ENCODE results near the gene PTPRZ1.

PTPRZ1 gene

DNA sequence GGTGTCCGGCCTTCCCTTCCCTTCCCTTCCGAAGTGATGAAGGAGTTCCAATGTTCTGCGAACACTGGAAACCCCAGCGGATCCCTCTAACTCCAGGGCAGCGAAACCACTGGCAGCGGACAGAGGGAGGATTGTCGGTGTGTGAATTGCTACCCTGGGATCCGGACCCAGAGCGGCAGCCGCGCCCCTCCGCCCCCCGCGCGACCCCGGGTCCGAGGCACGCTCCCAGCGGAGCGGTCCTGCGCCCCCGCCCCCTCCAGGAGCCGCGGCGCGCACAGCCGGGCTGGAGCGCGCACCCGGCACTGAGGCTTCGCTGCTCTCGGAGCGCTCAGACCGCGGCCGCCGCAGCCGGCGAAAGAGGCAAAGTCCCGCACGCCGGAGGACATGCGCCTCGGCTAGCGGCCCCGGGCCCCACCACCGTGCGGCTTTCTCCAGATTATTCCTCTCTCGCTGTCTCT lies at the start of gene PTPRZ1:
PTPRZ1 (plus strand) TSS at position 331 of the 458 bp plus-strand sequence. CDS start 339 bp downstream, outside the sequence.
- DNase-seq (ENCODE audit: low spot score), result no peak

DNA sequence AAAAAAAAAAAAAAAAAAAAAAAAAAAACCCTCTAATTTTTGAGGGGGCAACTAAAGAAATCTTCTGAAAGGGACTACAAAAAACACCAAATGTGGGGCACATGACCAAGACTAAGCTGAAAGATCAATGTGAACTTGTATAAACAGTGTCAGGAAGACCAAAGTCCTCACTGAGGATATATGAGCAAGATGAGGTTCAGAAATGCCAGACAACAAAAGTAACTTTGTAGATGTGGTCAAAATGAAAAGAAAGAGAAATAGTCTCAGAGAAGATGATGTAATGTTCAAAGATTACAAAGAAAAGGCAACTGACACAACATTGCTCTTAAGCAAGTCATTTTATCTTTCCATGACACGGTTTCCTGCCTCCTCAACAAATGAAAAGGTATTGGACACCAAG lies 48.7 kb upstream of the PTPRZ1 start:
- DNase-seq (ENCODE audit: low spot score), result no peak

GRCh38 chr7:121831351-121831750 lies 41.6 kb upstream of the PTPRZ1 start:
- peak; percentile 83 for DNase-seq (ENCODE audit: low spot score)

GRCh38 chr7:121831801-121832200 lies 41.2 kb upstream of the PTPRZ1 start:
- DNase-seq (ENCODE audit: low spot score), result no peak

- DNase-seq (ENCODE audit: low spot score), result peak; percentile 55
These were observed 40.6 kb upstream of the PTPRZ1 start for GRCh38 chr7:121832347-121832746.

DNA sequence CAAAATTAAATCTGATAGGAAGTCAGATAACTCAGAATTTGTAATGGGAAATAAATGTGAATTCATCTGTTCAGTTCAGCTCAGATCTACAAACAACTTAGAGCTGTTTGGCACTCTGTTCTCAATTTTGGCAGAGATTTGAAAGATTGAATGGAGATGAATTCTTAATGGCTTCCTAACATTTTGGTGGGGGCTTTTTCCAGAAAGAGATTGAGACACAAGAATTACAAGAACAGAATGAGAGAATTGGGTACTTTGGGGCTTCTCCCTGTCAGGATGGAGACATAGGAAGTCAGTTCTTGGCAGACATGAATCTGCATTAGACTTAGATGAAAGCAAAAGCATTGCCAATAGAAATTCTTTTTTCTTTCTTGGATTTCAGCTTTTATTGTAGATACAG lies 39.0 kb upstream of the PTPRZ1 start:
- DNase-seq (ENCODE audit: low spot score), result peak; percentile 54

DNA sequence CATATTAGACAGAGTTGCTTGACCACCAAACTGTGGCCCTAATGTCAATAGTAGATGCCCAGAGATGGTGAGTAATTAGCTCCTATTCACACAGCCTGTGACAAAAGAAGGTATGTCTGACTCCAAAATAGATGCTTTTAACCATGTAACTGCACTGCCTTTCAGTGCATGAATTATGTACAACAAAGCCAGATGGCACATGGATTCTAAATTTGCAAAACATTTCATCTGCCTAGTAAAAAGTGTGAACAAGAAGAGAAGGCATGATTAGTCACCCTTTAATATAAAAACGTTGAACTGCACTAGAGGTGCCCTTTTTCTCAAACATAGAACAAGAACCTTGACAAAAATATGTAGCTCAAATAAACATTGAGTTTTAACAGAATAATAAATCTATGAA lies 35.5 kb upstream of the PTPRZ1 start:
- DNase-seq (ENCODE audit: low spot score), result no peak

GRCh38 chr7:121847041-121847440 lies 25.9 kb upstream of the PTPRZ1 start:
- no peak for DNase-seq (ENCODE audit: low spot score)

DNA sequence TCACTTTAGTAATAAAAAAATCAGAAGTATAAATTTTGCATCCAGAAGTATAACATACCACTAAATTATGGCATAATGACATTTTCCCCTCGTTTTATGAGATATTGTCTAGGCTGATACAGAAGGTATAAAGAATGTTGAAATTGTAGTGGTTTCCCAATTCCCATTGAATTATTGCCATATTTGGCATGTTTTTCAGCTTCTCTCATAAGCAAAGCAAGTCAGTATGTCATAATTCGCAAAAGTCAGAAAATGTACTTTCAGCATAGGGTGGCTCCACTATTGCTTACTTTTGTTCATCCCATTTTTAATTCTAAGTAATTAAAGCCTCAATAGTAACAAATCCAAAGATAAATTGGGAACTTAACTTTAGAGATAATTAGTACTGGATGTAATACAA lies 19.7 kb upstream of the PTPRZ1 start:
- DNase-seq (ENCODE audit: low spot score), result no peak

DNA sequence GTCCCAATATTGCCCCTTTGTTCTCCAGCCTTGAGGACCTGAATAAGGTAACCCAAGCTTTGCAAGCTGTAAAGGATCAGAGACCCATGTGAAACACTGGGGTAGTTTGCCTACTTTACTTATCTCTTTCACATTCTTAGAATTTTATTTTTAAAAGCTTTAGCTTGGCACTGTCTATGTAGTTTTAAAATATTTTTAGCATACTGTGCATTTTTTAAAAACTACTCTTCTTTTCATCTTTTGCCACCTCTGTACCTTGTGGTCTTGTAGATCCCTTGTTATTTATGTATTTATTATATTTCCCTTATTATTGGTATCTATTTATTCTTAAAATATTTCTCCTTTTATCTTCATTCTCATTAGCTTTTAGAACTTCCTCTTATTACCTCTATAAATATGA lies 12.0 kb upstream of the PTPRZ1 start:
- no peak for DNase-seq (ENCODE audit: low spot score)

GRCh38 chr7:121862591-121862990 lies 10.4 kb upstream of the PTPRZ1 start:
- DNase-seq (ENCODE audit: low spot score), result no peak

DNA sequence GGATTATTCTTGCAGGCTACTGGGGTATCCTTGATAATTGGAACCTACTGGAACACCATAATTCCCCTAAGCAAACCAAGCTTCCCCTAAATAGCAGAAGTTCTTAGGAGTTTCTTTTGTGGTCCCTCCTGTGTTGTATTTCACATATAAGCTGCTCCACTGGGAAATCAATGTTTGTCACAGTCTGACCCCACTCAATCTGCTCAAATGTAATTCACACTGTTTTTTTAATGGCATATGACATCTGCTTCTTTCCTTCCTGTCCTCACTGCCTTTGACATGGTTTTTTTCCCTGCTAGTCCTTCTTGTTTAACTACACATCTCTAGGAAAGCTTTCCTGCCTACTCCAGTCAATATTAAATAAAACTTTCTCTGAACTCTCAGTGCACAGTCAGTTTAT lies 1.8 kb upstream of the PTPRZ1 start:
- DNase-seq (ENCODE audit: low spot score), result no peak

DNA sequence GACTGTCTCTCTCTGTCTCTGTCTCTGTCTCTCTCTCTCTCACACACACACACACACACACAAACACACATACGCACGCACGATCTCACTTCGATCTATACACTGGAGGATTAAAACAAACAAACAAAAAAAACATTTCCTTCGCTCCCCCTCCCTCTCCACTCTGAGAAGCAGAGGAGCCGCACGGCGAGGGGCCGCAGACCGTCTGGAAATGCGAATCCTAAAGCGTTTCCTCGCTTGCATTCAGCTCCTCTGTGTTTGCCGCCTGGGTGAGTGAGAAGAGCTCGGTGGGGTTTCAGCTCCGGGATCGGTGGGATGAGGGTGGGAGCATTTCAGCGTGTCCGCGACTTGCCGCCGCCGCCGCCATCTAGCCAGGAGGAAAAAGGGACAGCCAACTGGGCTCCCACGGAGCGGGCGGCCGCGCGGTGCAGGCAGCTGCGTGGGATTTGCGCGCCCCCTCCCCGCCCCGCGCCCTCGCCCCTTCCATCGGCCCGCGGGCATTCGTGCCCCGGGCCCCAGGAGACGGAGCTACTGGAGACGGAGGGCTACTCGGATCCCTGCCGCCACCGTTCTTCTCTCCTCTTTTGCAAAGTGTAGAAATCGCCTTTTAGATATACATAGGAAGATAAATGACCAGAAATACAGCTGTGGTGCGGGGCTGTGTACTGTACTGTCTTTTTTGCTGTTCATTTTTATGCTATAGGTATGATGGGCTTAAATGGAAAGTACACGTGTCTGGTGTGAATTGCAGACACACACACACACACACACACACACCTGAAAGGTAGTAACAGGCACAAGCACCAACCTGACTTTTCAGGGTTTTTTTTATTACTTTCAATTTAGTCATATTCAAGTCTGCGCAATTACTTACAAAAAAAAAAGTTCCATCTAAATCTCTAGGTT lies 581 bp downstream of the PTPRZ1 start:
- no peak for DNase-seq (ENCODE audit: low spot score)

DNA sequence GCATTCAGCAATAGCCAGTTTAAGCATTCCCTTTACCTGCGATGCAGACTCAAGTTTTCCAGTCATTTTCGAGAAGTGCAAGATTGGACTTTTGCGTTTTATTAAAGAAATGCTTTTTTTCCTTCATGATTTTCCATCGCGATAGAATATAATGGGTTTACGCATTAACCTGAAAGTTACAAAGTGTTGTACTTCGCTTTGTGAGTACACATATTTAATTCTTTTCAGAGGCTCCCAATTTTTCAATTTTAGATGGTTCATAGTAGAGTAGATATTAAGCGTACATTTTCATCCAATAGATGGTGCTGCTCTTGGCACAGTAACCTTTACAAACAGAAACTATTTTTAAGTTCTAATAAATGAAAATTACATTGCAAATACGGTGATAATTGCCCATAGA lies 1.3 kb downstream of the PTPRZ1 start:
- DNase-seq (ENCODE audit: low spot score), result no peak

DNA sequence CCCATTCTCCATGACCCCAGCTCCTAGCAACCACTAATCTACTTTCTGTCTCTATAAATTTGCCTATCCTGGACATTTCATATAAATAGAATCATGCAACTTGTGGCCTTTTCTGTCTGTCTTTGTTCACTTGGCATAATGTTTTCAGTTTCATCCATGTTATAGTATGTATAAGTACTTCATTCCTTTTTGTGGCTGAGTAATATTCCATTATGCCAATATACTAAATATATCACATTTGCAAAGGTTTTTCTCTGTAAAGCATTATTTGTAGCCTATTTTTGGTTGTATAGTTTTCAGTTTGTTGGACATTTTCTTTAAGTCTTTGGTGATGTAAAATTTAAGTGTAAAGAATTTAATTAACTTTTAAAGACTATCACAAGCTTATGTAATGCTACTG lies 2.2 kb downstream of the PTPRZ1 start:
- DNase-seq (ENCODE audit: low spot score), result no peak

DNA sequence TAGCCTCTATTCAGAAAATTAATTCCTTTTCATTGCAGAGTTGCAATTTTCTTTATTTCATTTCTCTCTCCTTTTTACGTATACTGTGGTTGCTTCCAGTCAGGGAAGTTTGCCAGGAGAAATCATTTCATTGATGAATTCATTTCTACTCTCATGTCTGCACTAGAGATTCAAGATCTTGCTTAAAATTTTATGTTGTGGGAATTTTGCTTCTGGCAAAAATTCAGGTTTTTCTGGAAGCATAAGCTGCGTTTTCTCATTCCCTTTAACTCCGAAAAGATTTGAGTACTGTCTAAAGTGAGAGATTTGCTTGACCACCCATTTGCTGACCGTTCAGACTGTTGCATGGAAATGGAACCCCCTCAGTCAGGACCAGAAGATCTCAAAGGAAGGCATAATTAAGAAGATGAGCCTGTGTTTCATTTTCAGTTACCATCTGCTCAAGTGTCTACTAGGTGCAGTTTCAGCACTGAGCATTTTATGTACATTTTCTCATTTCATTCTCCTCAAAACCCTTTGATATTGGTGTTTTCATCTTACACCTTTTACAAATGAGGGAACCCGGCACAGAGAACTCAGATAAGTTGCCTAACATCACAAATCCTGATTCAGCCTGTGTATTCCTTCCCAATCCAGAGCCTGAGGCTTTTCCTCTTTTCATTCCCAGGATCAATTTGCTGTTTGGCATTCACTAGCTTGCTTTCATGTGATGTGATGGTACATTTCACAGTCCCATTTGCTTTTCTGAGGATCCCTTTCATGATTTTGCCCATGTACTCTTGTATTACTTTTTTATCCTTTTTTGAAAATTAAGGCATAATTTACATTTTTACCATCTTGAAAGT lies 3.9 kb downstream of the PTPRZ1 start:
- DNase-seq (ENCODE audit: low spot score), result no peak

DNA sequence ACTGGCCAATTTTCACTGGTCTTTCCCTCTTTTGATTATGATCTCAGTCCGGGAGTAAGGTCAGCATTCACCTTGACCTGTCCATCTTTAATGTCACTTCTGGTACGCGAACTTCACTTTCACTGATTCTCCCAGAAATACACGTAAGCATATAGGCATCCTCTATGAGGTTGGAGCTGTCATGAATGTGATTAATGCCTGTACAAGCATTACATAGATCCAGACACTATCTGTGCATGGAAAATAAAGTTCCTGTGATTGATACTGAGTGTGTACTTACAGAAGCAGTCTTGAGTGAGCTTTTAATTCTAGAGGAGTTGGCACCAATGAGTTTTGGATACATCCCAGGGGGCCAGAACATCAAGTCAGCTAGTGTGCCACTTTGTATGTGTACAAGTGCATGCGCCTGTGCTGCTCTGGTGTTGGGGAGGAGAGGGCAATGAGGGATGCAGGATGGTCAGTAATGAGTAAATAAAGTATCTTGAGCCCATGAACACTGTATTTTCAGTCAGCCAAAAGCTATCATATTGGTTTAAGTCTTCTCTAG lies 6.0 kb downstream of the PTPRZ1 start:
- no peak for DNase-seq (ENCODE audit: low spot score)

DNA sequence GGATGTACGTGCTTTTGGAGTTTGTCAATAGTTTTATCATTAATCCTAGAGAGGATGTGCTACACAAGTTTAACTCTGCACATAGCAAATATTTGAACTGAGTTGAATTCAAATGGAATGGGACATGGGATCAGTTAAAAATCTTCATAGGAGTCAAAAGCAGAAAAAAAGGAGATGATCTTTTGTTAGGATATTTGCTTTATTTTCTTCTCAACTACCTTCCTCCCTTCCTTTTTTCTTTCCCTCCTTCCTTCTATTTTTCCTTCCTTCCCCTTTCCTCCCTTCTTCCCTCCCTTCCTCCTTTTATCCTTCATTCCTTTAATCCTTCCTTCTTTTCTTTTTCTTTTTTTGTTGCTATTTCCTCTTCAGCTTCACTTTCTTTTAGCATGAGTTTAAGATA lies 6.6 kb downstream of the PTPRZ1 start:
- no peak for DNase-seq (ENCODE audit: low spot score)

DNA sequence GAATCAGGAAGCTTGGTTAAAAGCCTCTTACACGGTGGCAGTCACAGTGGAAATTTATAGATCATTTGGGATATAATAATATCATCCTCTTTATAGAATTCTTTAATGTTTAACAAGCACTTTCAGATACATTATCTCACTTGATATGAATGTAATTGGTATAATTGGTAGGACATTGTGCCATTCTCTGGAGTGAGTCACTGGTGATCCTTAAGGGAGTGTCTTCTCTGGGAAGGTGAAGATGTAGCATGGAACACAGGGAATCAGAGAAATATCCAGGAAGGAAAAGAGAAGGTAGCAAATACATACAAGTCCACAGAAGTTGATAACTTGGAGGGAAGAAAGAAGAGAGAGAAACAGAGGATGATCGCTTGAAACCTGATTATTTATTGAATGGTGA lies 9.8 kb downstream of the PTPRZ1 start:
- DNase-seq (ENCODE audit: low spot score), result no peak

GRCh38 chr7:121885166-121885920 lies 12.4 kb downstream of the PTPRZ1 start:
- DNase-seq (ENCODE audit: low spot score), result no peak

GRCh38 chr7:121887634-121888033 lies 14.7 kb downstream of the PTPRZ1 start:
- DNase-seq (ENCODE audit: low spot score), result no peak

DNA sequence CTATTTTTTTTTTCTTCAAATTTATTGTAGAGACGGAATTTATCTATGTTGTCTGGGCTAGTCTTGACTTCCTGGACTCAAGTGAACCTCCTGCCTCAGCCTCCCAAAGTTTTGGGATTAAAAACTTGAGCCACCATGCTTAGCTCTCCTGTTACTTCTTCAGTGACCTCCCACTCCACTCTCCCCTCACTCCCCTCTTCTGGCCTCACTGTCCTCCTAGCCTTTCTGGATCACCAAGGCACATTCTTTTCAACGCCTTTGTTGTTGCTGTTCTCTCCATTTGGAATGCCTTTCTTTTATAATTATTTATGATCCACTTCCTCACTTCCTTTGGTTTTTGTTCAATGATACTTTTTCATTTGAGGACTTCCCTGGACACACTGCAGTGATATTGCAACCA lies 17.9 kb downstream of the PTPRZ1 start:
- DNase-seq (ENCODE audit: low spot score), result no peak
